ENCODE measurements around the gene DAD1.

- TF ChIP-seq POLR2AphosphoS5 (IDR thresholded peaks at IDR 0.05) (no peak), EP300 (IDR thresholded peaks at IDR 0.05) (no peak), CTCF (IDR thresholded peaks at IDR 0.05) (no peak), POLR2A (IDR thresholded peaks at IDR 0.05) (no peak)
Measured at GRCh38 chr14:22606380-22606779, 17.4 kb upstream of the DAD1 start.

Measured in gastroesophageal sphincter (tissue), 3 donors.